HepG2 (cell line): ENCODE measurements around the gene MYO1B. TPM values are rescaled to one million over a fixed set of nuclear protein-coding genes. Genes with fewer than 3 reads are reported as not detected.
A peak's percentile ranks its signal among the peaks of the same experiment; 100 is the strongest.

Source experiments
- BRD4 ChIP-seq: sonication (generic); formaldehyde crosslinking; IDR thresholded peaks from 2 replicates; pipeline ENCODE4 v1.4.0; 2020; ENCODE audit warnings: missing genetic modification reagents
- EEA1 ChIP-seq: sonication (generic); formaldehyde crosslinking; IDR thresholded peaks from 2 replicates; pipeline ENCODE4 v1.5.1; 2020; ENCODE audit warnings: mild to moderate bottlenecking, missing genetic modification reagents, borderline replicate concordance
- HNRNPK ChIP-seq: fragments of 200-400 bp; formaldehyde crosslinking; IDR thresholded peaks from 2 replicates; pipeline ENCODE4 v1.6.1; 2018; ENCODE audit warnings: low read length, low read depth, moderate library complexity, mild to moderate bottlenecking; ENCODE audit not compliant: poor library complexity, severe bottlenecking
- HOXD1 ChIP-seq: sonication (generic); formaldehyde crosslinking; IDR thresholded peaks from 2 replicates; pipeline ENCODE4 v1.5.0; 2020; ENCODE audit warnings: missing genetic modification reagents
- JUN ChIP-seq: sonication (generic); formaldehyde crosslinking; IDR thresholded peaks from 2 replicates; pipeline ENCODE4 v1.4.0; 2020; ENCODE audit warnings: mild to moderate bottlenecking, missing genetic modification reagents
- KLF9 ChIP-seq: IDR thresholded peaks from 2 replicates; pipeline ENCODE4 v1.6.1; 2016; ENCODE audit warnings: low read depth
- KMT2B ChIP-seq: IDR thresholded peaks from 2 replicates; pipeline ENCODE4 v1.6.1; 2016; ENCODE audit warnings: missing genetic modification reagents, missing compliant biosample characterization
- MLLT10 ChIP-seq: sonication (generic); formaldehyde crosslinking; IDR thresholded peaks from 2 replicates; pipeline ENCODE4 v1.4.0; 2020; ENCODE audit warnings: missing genetic modification reagents
- NFE2L2 ChIP-seq: fragments of 150-350 bp; IDR thresholded peaks from 2 replicates; pipeline ENCODE4 v1.6.1; 2014; ENCODE audit warnings: low read length
- PHB2 ChIP-seq: fragments of 450-650 bp; IDR thresholded peaks from 2 replicates; pipeline ENCODE4 v1.6.1; 2018; ENCODE audit not compliant: partially characterized antibody
- PRDM10 ChIP-seq: sonication (generic); formaldehyde crosslinking; IDR thresholded peaks from 2 replicates; pipeline ENCODE4 v1.4.0; 2020; ENCODE audit warnings: low read depth, missing genetic modification reagents
- RFXAP ChIP-seq: sonication (generic); formaldehyde crosslinking; IDR thresholded peaks from 2 replicates; pipeline ENCODE4 v1.4.0; 2020; ENCODE audit warnings: missing genetic modification reagents, borderline replicate concordance
- YEATS4 ChIP-seq: sonication (generic); formaldehyde crosslinking; IDR thresholded peaks from 2 replicates; pipeline ENCODE4 v1.4.0; 2020; ENCODE audit warnings: missing genetic modification reagents, borderline replicate concordance
- ZBTB2 ChIP-seq: sonication (generic); formaldehyde crosslinking; IDR thresholded peaks from 2 replicates; pipeline ENCODE4 v1.8.0; 2022; ENCODE audit warnings: low read depth, missing genetic modification reagents
- ZFP41 ChIP-seq: sonication (generic); formaldehyde crosslinking; IDR thresholded peaks from 2 replicates; pipeline ENCODE4 v1.4.0; 2020; ENCODE audit warnings: mild to moderate bottlenecking, missing genetic modification reagents, borderline replicate concordance
- ZNF160 ChIP-seq: sonication (generic); formaldehyde crosslinking; IDR thresholded peaks from 2 replicates; pipeline ENCODE4 v1.8.0; 2022; ENCODE audit warnings: mild to moderate bottlenecking, inconsistent platforms, missing genetic modification reagents
- ZNF317 ChIP-seq: sonication (generic); formaldehyde crosslinking; IDR thresholded peaks from 2 replicates; pipeline ENCODE4 v1.5.0; 2020; ENCODE audit warnings: mild to moderate bottlenecking, missing genetic modification reagents
- ZNF335 ChIP-seq: sonication (generic); formaldehyde crosslinking; IDR thresholded peaks from 2 replicates; pipeline ENCODE4 v1.4.0; 2020; ENCODE audit warnings: missing genetic modification reagents
- ZNF350 ChIP-seq: sonication (generic); formaldehyde crosslinking; IDR thresholded peaks from 2 replicates; pipeline ENCODE4 v1.4.0; 2020; ENCODE audit warnings: mild to moderate bottlenecking, low read depth, missing genetic modification reagents, borderline replicate concordance
- ZNF550 ChIP-seq: sonication (generic); formaldehyde crosslinking; IDR thresholded peaks from 2 replicates; pipeline ENCODE4 v1.4.0; 2020; ENCODE audit warnings: mild to moderate bottlenecking, missing genetic modification reagents, borderline replicate concordance
- ZNF598 ChIP-seq: sonication (generic); formaldehyde crosslinking; IDR thresholded peaks from 2 replicates; pipeline ENCODE4 v1.5.1; 2020; ENCODE audit warnings: mild to moderate bottlenecking, missing genetic modification reagents, borderline replicate concordance
- ZNF781 ChIP-seq: sonication (generic); formaldehyde crosslinking; IDR thresholded peaks from 2 replicates; pipeline ENCODE4 v1.5.1; 2020; ENCODE audit warnings: borderline replicate concordance, mild to moderate bottlenecking, missing genetic modification reagents; ENCODE audit errors: not compliant biosample characterization
- ZSCAN25 ChIP-seq: sonication (generic); formaldehyde crosslinking; IDR thresholded peaks from 2 replicates; pipeline ENCODE4 v1.8.0; 2022; ENCODE audit warnings: mild to moderate bottlenecking, missing genetic modification reagents
- ZSCAN5A ChIP-seq: sonication (generic); formaldehyde crosslinking; IDR thresholded peaks from 2 replicates; pipeline ENCODE4 v1.8.0; 2022; ENCODE audit warnings: mild to moderate bottlenecking, missing genetic modification reagents, borderline replicate concordance
- polyA plus RNA-seq, 8 experiments: library from polyadenylated mRNA; depleted of rRNA in 3 of 8; stranded (reverse) in 7 of 8; unstranded in 1 of 8; fragments of >200 nt; fragmentation: Illumina TruSeq in 4 of 8; extraction: Trizol in 4 of 8; gene quantifications; 2 replicates each; pipeline versions ENCODE4 v1.2.1 to v1.2.3, GENCODE V29; 2011 to 2016; ENCODE audit warnings: low read depth in 4 of 8, missing spikeins in 1 of 8, mixed read lengths in 1 of 8; ENCODE audit not compliant: insufficient read depth in 1 of 8
- total RNA-seq, 5 experiments: library from RNA; depleted of rRNA; stranded (reverse); fragments of >200 nt; fragmentation: Illumina TruSeq; extraction: Trizol; gene quantifications; 2 replicates each; pipeline ENCODE4 v1.2.3, GENCODE V29; 2016; ENCODE audit warnings: low read depth in 1 of 5

MYO1B gene
- total and polyA plus RNA-seq, 2 of the 13 experiments (the other 11 are each of a cell fraction or from before 2014, with no cell fraction given), result 36.9 to 89.8 TPM

- TF ChIP-seq MLLT10 (CRISPR knock-in tag) (no peak), ZNF781 (CRISPR knock-in tag) (peak; percentile 60), ZNF160 (no peak), ZSCAN25 (no peak), EEA1 (CRISPR knock-in tag) (no peak), ZSCAN5A (CRISPR knock-in tag) (0 out of 2 replicates have a peak, but pooled peaks have one; percentile 40), ZFP41 (CRISPR knock-in tag) (peak; percentile 60; the same call in 1 of the 2 replicates), NFE2L2 (no peak), PHB2 (no peak), KMT2B (CRISPR knock-in tag) (peak; percentile 84), ZBTB2 (peak; percentile 42; the same call in 1 of the 2 replicates), HNRNPK (peak; percentile 49), KLF9 (CRISPR knock-in tag) (peak; percentile 56; the same call in 1 of the 2 replicates), YEATS4 (peak; percentile 55; the same call in 1 of the 2 replicates), ZNF317 (0 out of 2 replicates have a peak, but pooled peaks have one; percentile 27), ZNF550 (CRISPR knock-in tag) (no peak), ZNF335 (CRISPR knock-in tag) (peak; percentile 80), BRD4 (CRISPR knock-in tag) (peak; percentile 80; the same call in 1 of the 2 replicates), ZNF598 (CRISPR knock-in tag) (no peak), PRDM10 (CRISPR knock-in tag) (peak; percentile 73; the same call in 1 of the 2 replicates), ZNF350 (CRISPR knock-in tag) (peak; percentile 88), JUN (CRISPR knock-in tag) (no peak), RFXAP (CRISPR knock-in tag) (peak; percentile 41; the same call in 1 of the 2 replicates), HOXD1 (peak; percentile 73; the same call in 1 of the 2 replicates)
These were observed 796 bp downstream of the MYO1B start (continued) for GRCh38 chr2:191245869-191246531.
